ENCODE data around the gene FKBP4. TPM values are rescaled to one million over a fixed set of nuclear protein-coding genes. Genes with fewer than 3 reads are reported as not detected.

The FKBP4 gene
- total and polyA plus RNA-seq, 2 of the 13 experiments (the other 11 are each of a cell fraction or from before 2014, with no cell fraction given): 25.7 to 66.1 TPM

- TF ChIP-seq BRCA1 (CRISPR knock-in tag; IDR thresholded peaks at IDR 0.05): no peak
- TF ChIP-seq ZBTB10 (CRISPR knock-in tag; IDR thresholded peaks at IDR 0.05; ENCODE audit: borderline replicate concordance): no peak
- TF ChIP-seq ZNF274 (CRISPR knock-in tag; IDR thresholded peaks at IDR 0.05): no peak
- no peak for TF ChIP-seq ZNF382 (CRISPR knock-in tag; IDR thresholded peaks at IDR 0.05; ENCODE audit: borderline replicate concordance)
- TF ChIP-seq HNF4A (CRISPR knock-in tag; IDR thresholded peaks at IDR 0.05): peak; percentile 4; the same call in 1 of the 2 replicates
- no peak for TF ChIP-seq ZNF180 (CRISPR knock-in tag; IDR thresholded peaks at IDR 0.05; ENCODE audit: borderline replicate concordance, low read depth)
- TF ChIP-seq NR2F6 (IDR thresholded peaks at IDR 0.05): peak; percentile 49
- peak; percentile 33; the same call in 1 of the 2 replicates for TF ChIP-seq NR2F6 (CRISPR knock-in tag; IDR thresholded peaks at IDR 0.05)
- no peak for TF ChIP-seq RFX3 (CRISPR knock-in tag; IDR thresholded peaks at IDR 0.05)
- TF ChIP-seq SPEN (CRISPR knock-in tag; IDR thresholded peaks at IDR 0.05; ENCODE audit: low read depth): 0 out of 2 replicates have a peak, but pooled peaks have one; percentile 23
- no peak for TF ChIP-seq CEBPB (IDR thresholded peaks at IDR 0.05; ENCODE audit: borderline replicate concordance, low read depth, low read length)
- no peak for TF ChIP-seq ZNF33B (CRISPR knock-in tag; IDR thresholded peaks at IDR 0.05)
- no peak for TF ChIP-seq ARNT2 (CRISPR knock-in tag; IDR thresholded peaks at IDR 0.05; ENCODE audit: low read depth)
- no peak for TF ChIP-seq SNRNP70 (IDR thresholded peaks at IDR 0.05; ENCODE audit: low read depth, low read length)
- TF ChIP-seq ZNF275 (CRISPR knock-in tag; IDR thresholded peaks at IDR 0.05; ENCODE audit: borderline replicate concordance): no peak
- TF ChIP-seq ZFX (CRISPR knock-in tag; IDR thresholded peaks at IDR 0.05; ENCODE audit: low read depth): 0 out of 2 replicates have a peak, but pooled peaks have one; percentile 8
- no peak for TF ChIP-seq ZNF850 (CRISPR knock-in tag; conservative IDR thresholded peaks at IDR 0.05)
- no peak for TF ChIP-seq TEF (CRISPR knock-in tag; IDR thresholded peaks at IDR 0.05)
- no peak for TF ChIP-seq ZNF563 (CRISPR knock-in tag; IDR thresholded peaks at IDR 0.05)
- TF ChIP-seq ZBTB34 (CRISPR knock-in tag; IDR thresholded peaks at IDR 0.05): no peak
- no peak for TF ChIP-seq MAZ (IDR thresholded peaks at IDR 0.05; ENCODE audit: borderline replicate concordance, low read depth, low read length)
- TF ChIP-seq MAZ (CRISPR knock-in tag; IDR thresholded peaks at IDR 0.05; ENCODE audit: low read depth): no peak
- peak; percentile 73 for TF ChIP-seq ZNF652 (CRISPR knock-in tag; IDR thresholded peaks at IDR 0.05; ENCODE audit: borderline replicate concordance, low read depth)
- 0 out of 2 replicates have a peak, but pooled peaks have one; percentile 24 for TF ChIP-seq GATAD2A (CRISPR knock-in tag; IDR thresholded peaks at IDR 0.05)
- TF ChIP-seq ZBTB1 (CRISPR knock-in tag; IDR thresholded peaks at IDR 0.05; ENCODE audit: borderline replicate concordance): no peak
- no peak for TF ChIP-seq CENPT (CRISPR knock-in tag; IDR thresholded peaks at IDR 0.05; ENCODE audit: low read depth)
Observed at GRCh38 chr12:2792671-2793500, 1.9 kb upstream of the FKBP4 start (continued).

All from HepG2 (cell line).